ENCODE results near the gene SIRT7.
"Not testable (repeated sequence)": the region's sequence is repeated elsewhere in the genome, so short reads cannot be mapped to it uniquely, and the experiment has no call there.

The SIRT7 gene

GRCh38 chr17:81918832-81919545 lies 1.0 kb upstream of the SIRT7 start:
- no peak for DNase-seq

GRCh38 chr17:81918333-81918669 lies 325 bp upstream of the SIRT7 start:
- not testable (repeated sequence) for DNase-seq

GRCh38 chr17:81916234-81917001 lies 1.6 kb downstream of the SIRT7 start:
- DNase-seq = no peak

- no peak for DNase-seq
Observed at GRCh38 chr17:81915331-81915730, 2.6 kb downstream of the SIRT7 start.

- no peak for DNase-seq
Observed at GRCh38 chr17:81914103-81914850, 3.7 kb downstream of the SIRT7 start.

- no peak for DNase-seq
Observed at GRCh38 chr17:81913394-81914102, 4.4 kb downstream of the SIRT7 start.

GRCh38 chr17:81912441-81913309 lies 5.3 kb downstream of the SIRT7 start:
- no peak for DNase-seq

GRCh38 chr17:81911969-81912368 lies 6.0 kb downstream of the SIRT7 start:
- DNase-seq = no peak

- DNase-seq = peak; percentile 91
Observed at GRCh38 chr17:81911277-81911961, 6.6 kb downstream of the SIRT7 start, which contains the start of gene PCYT2. Gene PCYT2, minus strand, starts transcription at chr17:81911399. Its CDS starts 44 bp downstream, at chr17:81911355.

- DNase-seq = no peak
Observed at GRCh38 chr17:81910840-81911276, 7.1 kb downstream of the SIRT7 start.

- DNase-seq = no peak
Observed at GRCh38 chr17:81909966-81910839, 7.8 kb downstream of the SIRT7 start.

- no peak for DNase-seq
Observed at GRCh38 chr17:81909231-81909630, 8.7 kb downstream of the SIRT7 start.

GRCh38 chr17:81908793-81909192 lies 9.2 kb downstream of the SIRT7 start:
- no peak for DNase-seq

GRCh38 chr17:81907219-81908145 lies 10.5 kb downstream of the SIRT7 start:
- no peak for DNase-seq

- no peak for DNase-seq
Observed at GRCh38 chr17:81906476-81907218, 11.3 kb downstream of the SIRT7 start.

GRCh38 chr17:81905993-81906392 lies 12.0 kb downstream of the SIRT7 start:
- no peak for DNase-seq

- no peak for DNase-seq
Observed at GRCh38 chr17:81905424-81905875, 12.5 kb downstream of the SIRT7 start.
